GM23338 (cell line): Measurements from ENCODE around the gene IRX5.

ENCODE experiments used
- CTCF ChIP-seq, 2 experiments: fragments of 200-600 bp in 1 of 2; sonication (generic) in 1 of 2; conservative IDR thresholded peaks; 2 replicates each; pipeline versions ENCODE4 v1.5.1 to v1.6.1; 2016 to 2017; ENCODE audit warnings: antibody characterized with exemption in 2 of 2, low read depth in 2 of 2, mild to moderate bottlenecking in 2 of 2, moderate library complexity in 1 of 2
- EZH2 ChIP-seq: fragments of 200-600 bp; sonication (generic); IDR thresholded peaks from one replicate; pipeline ENCODE4 v1.8.0; 2017; ENCODE audit warnings: antibody characterized with exemption, mild to moderate bottlenecking, low read depth; ENCODE audit not compliant: unreplicated experiment
- EZH2phosphoT487 ChIP-seq: fragments of 200-600 bp; sonication (generic); IDR thresholded peaks from one replicate; pipeline ENCODE4 v1.8.1; 2018; ENCODE audit warnings: antibody characterized with exemption; ENCODE audit not compliant: unreplicated experiment
- POLR2AphosphoS5 ChIP-seq: IDR thresholded peaks from 2 replicates; pipeline ENCODE4 v1.6.1; 2016; ENCODE audit warnings: antibody characterized with exemption, low read depth
- REST ChIP-seq: IDR thresholded peaks from one replicate; pipeline ENCODE4 v1.6.1; 2018; ENCODE audit warnings: antibody characterized with exemption; ENCODE audit not compliant: unreplicated experiment

- no peak for TF ChIP-seq CTCF (conservative IDR thresholded peaks at IDR 0.05; ENCODE audit: low read depth in 2 of 2)
- TF ChIP-seq EZH2 = peak; percentile 28
- TF ChIP-seq EZH2phosphoT487 = no peak
- TF ChIP-seq POLR2AphosphoS5 = no peak
- no peak for TF ChIP-seq REST
Observed at GRCh38 chr16:54932021-54932660, 1.5 kb downstream of the IRX5 start.
